Measurements from ENCODE around the gene SMIM28.
"Not testable (repeated sequence)": the region's sequence is repeated elsewhere in the genome, so short reads cannot be mapped to it uniquely, and the experiment has no call there.

Gene SMIM28

DNA sequence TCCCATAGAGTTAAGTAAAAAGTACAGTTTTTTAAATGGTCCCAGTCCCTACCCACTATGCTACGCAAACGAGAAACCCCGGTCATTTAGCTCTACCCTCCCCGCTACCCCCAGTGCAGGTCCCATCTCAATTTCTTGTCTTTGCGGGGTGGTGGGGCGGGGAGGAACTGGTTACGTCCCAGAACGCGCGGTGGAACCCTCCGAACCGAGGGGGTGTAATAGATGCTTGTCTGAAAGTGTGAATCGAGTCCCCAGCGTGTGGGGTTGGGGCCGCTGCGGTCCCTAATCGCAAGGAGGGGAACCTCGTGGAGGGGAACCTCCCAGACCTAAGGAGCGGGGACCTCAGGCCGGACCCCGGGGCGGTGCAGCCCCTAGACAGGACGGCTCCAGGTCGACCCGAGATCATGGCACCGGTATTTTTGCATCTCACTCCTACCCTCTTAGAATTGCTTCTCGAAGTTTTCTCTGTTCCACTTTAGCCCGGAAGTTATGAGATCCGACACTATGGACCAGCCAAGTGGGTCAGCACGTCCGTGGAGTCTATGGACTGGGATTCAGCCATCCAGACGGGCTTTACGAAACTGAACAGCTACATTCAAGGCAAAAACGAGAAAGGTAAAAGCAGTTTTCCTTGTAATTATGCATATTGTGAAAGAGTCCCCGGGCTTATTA, 27.1 kb downstream of the SMIM28 start:
- DNase-seq (ENCODE audit: low read depth in 2 of 2, low spot score in 1 of 2) = no peak

- DNase-seq (ENCODE audit: low read depth in 2 of 2, low spot score in 1 of 2) = no peak
Measured at GRCh38 chr6:138405816-138406413, 28.2 kb downstream of the SMIM28 start.

DNA sequence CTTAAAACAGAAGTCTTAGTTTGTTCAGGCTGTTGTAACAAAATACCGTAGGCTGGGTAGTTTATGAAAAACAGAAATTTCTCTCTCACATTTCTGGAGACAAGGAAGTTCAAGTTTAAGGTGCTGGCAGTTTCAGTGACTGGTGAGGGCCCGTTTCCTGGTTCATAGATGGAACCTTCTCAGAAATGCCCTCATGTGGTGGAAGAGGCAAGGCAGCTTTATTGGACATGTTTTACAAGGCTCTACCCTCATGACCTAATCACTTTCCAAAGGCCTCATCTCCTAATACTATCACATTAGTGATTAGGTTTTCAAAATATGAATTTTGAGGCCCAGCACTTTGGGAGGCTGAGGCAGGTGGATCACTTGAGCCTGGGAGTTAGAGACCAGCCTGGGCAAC, 28.7 kb downstream of the SMIM28 start:
- no peak for DNase-seq (ENCODE audit: low read depth in 2 of 2, low spot score in 1 of 2)

- no peak for DNase-seq (ENCODE audit: low read depth in 2 of 2, low spot score in 1 of 2)
Measured at GRCh38 chr6:138410048-138410735, 32.5 kb downstream of the SMIM28 start.

GRCh38 chr6:138410972-138411880, 33.5 kb downstream of the SMIM28 start:
- DNase-seq (ENCODE audit: low read depth in 2 of 2, low spot score in 1 of 2) = no peak

- DNase-seq (ENCODE audit: low read depth in 2 of 2, low spot score in 1 of 2) = no peak
Measured at GRCh38 chr6:138415125-138415524, 37.4 kb downstream of the SMIM28 start.

- no peak for DNase-seq (ENCODE audit: low read depth in 2 of 2, low spot score in 1 of 2)
Measured at GRCh38 chr6:138416206-138416605, 38.5 kb downstream of the SMIM28 start.

- no peak for DNase-seq (ENCODE audit: low read depth in 2 of 2, low spot score in 1 of 2)
Measured at GRCh38 chr6:138417493-138418117, 39.9 kb downstream of the SMIM28 start.

GRCh38 chr6:138418118-138418742, 40.5 kb downstream of the SMIM28 start:
- no peak for DNase-seq (ENCODE audit: low read depth in 2 of 2, low spot score in 1 of 2)

DNA sequence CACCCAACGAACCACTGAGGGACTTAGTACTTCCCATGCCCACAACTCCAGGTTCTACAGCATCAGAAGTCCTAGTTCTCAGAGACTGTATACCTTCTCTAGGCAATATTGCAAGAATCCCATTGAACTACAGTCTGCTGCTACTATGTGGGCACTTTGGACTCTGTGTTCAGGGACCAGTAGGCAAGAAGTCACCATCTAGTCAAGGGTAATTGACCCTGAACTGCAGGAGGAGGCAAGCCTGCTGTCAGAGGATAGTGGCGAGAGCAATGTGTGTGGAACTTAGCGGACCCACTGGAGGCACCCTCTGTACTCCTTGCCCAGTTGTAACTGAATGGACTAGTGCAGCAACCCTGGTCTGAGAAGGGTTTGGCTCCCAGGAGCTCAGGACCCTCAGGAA, 42.1 kb downstream of the SMIM28 start:
- no peak for DNase-seq (ENCODE audit: low read depth in 2 of 2, low spot score in 1 of 2)

- no peak for DNase-seq (ENCODE audit: low read depth in 2 of 2, low spot score in 1 of 2)
Measured at GRCh38 chr6:138420356-138420755, 42.7 kb downstream of the SMIM28 start.

DNA sequence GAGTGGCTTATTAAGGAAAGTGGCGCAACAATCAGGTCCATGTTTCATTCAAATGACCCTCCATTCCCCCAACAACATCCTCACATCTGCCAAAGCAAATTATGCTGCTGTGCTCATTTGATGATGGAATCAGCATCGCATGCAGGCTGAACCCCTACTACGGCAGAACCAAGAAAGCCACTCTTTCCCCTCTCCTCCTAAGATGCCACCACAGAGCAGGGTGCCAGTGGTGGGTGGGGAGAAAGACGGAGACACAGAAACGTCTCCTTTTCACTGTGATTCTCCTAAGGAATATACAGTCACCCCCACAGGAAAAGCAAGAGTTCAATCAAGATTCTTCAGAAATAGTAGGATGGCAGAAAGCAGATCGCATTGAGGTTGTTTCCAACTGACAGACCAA, 43.4 kb downstream of the SMIM28 start:
- no peak for DNase-seq (ENCODE audit: low read depth in 2 of 2, low spot score in 1 of 2)

- DNase-seq (ENCODE audit: low read depth in 2 of 2, low spot score in 1 of 2) = no peak
Measured at GRCh38 chr6:138421608-138422007, 43.9 kb downstream of the SMIM28 start.

- no peak for DNase-seq (ENCODE audit: low read depth in 2 of 2, low spot score in 1 of 2)
Measured at GRCh38 chr6:138422861-138423260, 45.2 kb downstream of the SMIM28 start.

GRCh38 chr6:138424004-138424904, 46.5 kb downstream of the SMIM28 start:
- DNase-seq (ENCODE audit: low read depth in 2 of 2, low spot score in 1 of 2) = no peak

- not testable (repeated sequence) for DNase-seq (ENCODE audit: low read depth in 2 of 2, low spot score in 1 of 2)
Measured at GRCh38 chr6:138425256-138425655, 47.6 kb downstream of the SMIM28 start.

GRCh38 chr6:138426500-138427123, 48.9 kb downstream of the SMIM28 start:
- DNase-seq (ENCODE audit: low read depth in 2 of 2, low spot score in 1 of 2) = no peak

DNA sequence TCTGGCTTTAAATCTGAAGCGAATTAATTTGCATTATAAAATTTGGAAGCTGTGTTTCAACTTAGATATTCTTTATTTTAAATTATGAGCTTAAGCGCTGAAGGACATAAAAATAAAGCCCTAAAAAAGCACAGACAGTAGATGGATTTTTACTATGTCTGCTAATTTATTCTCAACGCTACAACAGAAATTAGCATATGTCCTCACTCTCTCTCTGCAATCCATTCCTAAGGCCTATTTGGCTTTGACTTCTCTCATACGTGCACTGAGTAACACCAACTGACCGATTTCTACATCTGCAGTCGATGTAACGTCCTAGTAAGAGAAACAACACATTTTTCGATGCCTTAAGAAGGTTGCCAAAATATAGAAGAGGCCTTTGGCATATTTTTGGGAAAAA, 50.0 kb downstream of the SMIM28 start:
- no peak for DNase-seq (ENCODE audit: low read depth in 2 of 2, low spot score in 1 of 2)

DNA sequence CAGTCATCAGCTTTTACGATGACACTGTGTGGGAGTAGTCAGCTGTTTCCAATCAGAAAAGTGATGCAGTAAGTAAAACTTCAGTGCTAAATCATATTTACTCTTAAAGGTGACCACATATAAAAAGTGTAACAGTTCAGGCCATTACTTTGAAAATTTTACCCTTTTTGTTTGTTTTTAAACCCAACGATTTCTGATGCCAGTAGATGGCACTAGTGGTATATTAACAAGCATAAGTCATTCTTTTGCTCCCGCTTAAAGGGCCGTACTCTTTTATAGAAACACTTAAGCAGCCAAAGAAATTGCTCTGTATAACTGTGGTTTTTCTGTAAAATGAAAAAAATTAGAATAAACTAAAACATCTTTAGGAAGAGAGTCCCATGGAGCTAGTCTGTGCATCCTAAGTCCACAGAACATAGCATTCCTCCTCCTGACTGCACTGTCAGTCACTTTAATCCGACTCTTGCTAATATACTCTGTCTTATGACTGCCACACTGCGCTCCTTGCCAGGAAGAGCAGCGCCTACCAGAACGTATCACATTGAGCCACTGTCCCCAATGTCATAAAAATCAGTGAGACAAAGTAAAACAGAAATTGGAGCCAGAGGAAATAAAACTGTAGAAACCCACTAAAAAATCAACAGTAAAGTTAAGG, 51.4 kb downstream of the SMIM28 start:
- DNase-seq (ENCODE audit: low read depth in 2 of 2, low spot score in 1 of 2) = no peak

Measured in stimulated activated CD8-positive, alpha-beta memory T cell treated with anti-CD3 and anti-CD28 coated beads, Interleukin-4, amount 100 ng/mL, for 4 hours (primary cell).